WTC11 (cell line): ENCODE results near the gene ZBTB48. TPM values are rescaled to one million over a fixed set of nuclear protein-coding genes. Genes with fewer than 3 reads are reported as not detected.

Experiments used
- ATAC-seq: fragments of 200-7000 bp; cut with Tn5 transposase; 2 replicates; pipeline ENCODE4 v1.10.0; 2021; ENCODE audit warnings: mild to moderate bottlenecking, moderate library complexity
- CTCF ChIA-PET: fragments of 300-600 bp; sonication (Branson Sonifier 250); formaldehyde crosslinking; loops from one replicate; lab custom pipeline; 2021; ENCODE audit warnings: antibody characterized with exemption; lab: Charles Lee
- POLR2A ChIA-PET: fragments of 350-600 bp; sonication (Branson Sonifier 250); formaldehyde crosslinking; loops from one replicate; lab custom pipeline; 2021; ENCODE audit warnings: antibody characterized with exemption; lab: Charles Lee
- DNase-seq: peaks from one replicate; pipeline ENCODE4 v3.0.0; 2021; ENCODE audit warnings: low spot score
- H3K27ac Mint-ChIP-seq: 2 replicates; pipeline ENCODE4 v1.8.0; 2021; ENCODE audit warnings: mixed read lengths
- H3K27me3 Mint-ChIP-seq: 2 replicates; pipeline ENCODE4 v1.8.0; 2021; ENCODE audit warnings: low read depth, mild to moderate bottlenecking, moderate library complexity, mixed read lengths
- H3K36me3 Mint-ChIP-seq: 2 replicates; pipeline ENCODE4 v1.8.0; 2021; ENCODE audit warnings: mixed read lengths
- H3K4me1 Mint-ChIP-seq: 2 replicates; pipeline ENCODE4 v1.8.0; 2022; ENCODE audit warnings: mixed read lengths
- H3K4me3 Mint-ChIP-seq: 2 replicates; pipeline ENCODE4 v1.8.0; 2021; ENCODE audit warnings: mild to moderate bottlenecking, moderate library complexity, mixed read lengths
- H3K9me3 Mint-ChIP-seq: 2 replicates; pipeline ENCODE4 v1.8.0; 2021; ENCODE audit warnings: mixed read lengths
- AFF4 ChIP-seq: sonication (generic); formaldehyde crosslinking; IDR thresholded peaks from 2 replicates; pipeline ENCODE4 v1.8.1; 2023; ENCODE audit warnings: mild to moderate bottlenecking, missing genetic modification reagents, borderline replicate concordance
- CDX4 ChIP-seq: fragments of 250-450 bp; sonication (Bioruptor Pico); IDR thresholded peaks from 2 replicates; pipeline ENCODE4 v1.9.0; 2021; ENCODE audit warnings: moderate library complexity, mild to moderate bottlenecking, inconsistent platforms, borderline replicate concordance
- CREM ChIP-seq: sonication (generic); formaldehyde crosslinking; IDR thresholded peaks from 2 replicates; pipeline ENCODE4 v1.8.1; 2022; ENCODE audit warnings: mild to moderate bottlenecking, missing genetic modification reagents, moderate library complexity
- CTCF ChIP-seq: fragments of 200-600 bp; IDR thresholded peaks from 2 replicates; pipeline ENCODE4 v1.8.0; 2022; ENCODE audit warnings: antibody characterized with exemption
- FOXJ3 ChIP-seq: sonication (generic); formaldehyde crosslinking; IDR thresholded peaks from 2 replicates; pipeline ENCODE4 v1.9.0; 2021; ENCODE audit warnings: missing genetic modification reagents, mild to moderate bottlenecking, borderline replicate concordance
- GABPB1 ChIP-seq: sonication (generic); formaldehyde crosslinking; IDR thresholded peaks from 2 replicates; pipeline ENCODE4 v1.8.1; 2023; ENCODE audit warnings: mild to moderate bottlenecking, missing genetic modification reagents
- HMGA2 ChIP-seq: fragments of 250-450 bp; sonication (Bioruptor Pico); IDR thresholded peaks from 2 replicates; pipeline ENCODE4 v1.4.0; 2021; ENCODE audit warnings: mild to moderate bottlenecking, moderate library complexity
- JAZF1 ChIP-seq: fragments of 250-450 bp; sonication (Bioruptor Pico); IDR thresholded peaks from 2 replicates; pipeline ENCODE4 v1.9.0; 2021; ENCODE audit warnings: moderate library complexity, mild to moderate bottlenecking, inconsistent platforms
- NFYB ChIP-seq: sonication (generic); formaldehyde crosslinking; conservative IDR thresholded peaks from 2 replicates; pipeline ENCODE4 v1.8.0; 2022; ENCODE audit warnings: low read depth, missing genetic modification reagents
- OVOL2 ChIP-seq: fragments of 250-450 bp; sonication (Bioruptor Pico); IDR thresholded peaks from 2 replicates; pipeline ENCODE4 v1.9.0; 2021; ENCODE audit warnings: mild to moderate bottlenecking, borderline replicate concordance
- SMAD3 ChIP-seq: sonication (generic); formaldehyde crosslinking; IDR thresholded peaks from 2 replicates; pipeline ENCODE4 v1.8.0; 2022; ENCODE audit warnings: missing genetic modification reagents, mild to moderate bottlenecking, borderline replicate concordance
- SOX15 ChIP-seq: fragments of 250-450 bp; sonication (Bioruptor Pico); IDR thresholded peaks from 2 replicates; pipeline ENCODE4 v1.9.0; 2021; ENCODE audit warnings: mild to moderate bottlenecking
- TEAD4 ChIP-seq: sonication (generic); formaldehyde crosslinking; IDR thresholded peaks from 2 replicates; pipeline ENCODE4 v1.8.0; 2022; ENCODE audit warnings: mild to moderate bottlenecking, missing genetic modification reagents
- ZNF317 ChIP-seq: sonication (generic); formaldehyde crosslinking; IDR thresholded peaks from 2 replicates; pipeline ENCODE4 v1.8.1; 2023; ENCODE audit warnings: low read depth, mild to moderate bottlenecking, moderate library complexity, missing genetic modification reagents, borderline replicate concordance
- ZNF512 ChIP-seq: sonication (generic); formaldehyde crosslinking; IDR thresholded peaks from 2 replicates; pipeline ENCODE4 v1.8.1; 2022; ENCODE audit warnings: missing genetic modification reagents, borderline replicate concordance
- total RNA-seq: library from RNA; stranded (reverse); gene quantifications from 3 replicates; pipeline ENCODE4 v1.2.3, GENCODE V29; 2021
- TF ChIP-seq, protein P1 (sequence below): sonication (generic); formaldehyde crosslinking; IDR thresholded peaks from 2 replicates; pipeline ENCODE4 v1.8.1; 2023; ENCODE audit warnings: mild to moderate bottlenecking, missing genetic modification reagents, moderate library complexity
- TF ChIP-seq, protein P2 (sequence below): fragments of 250-450 bp; sonication (Bioruptor Pico); IDR thresholded peaks from 2 replicates; pipeline ENCODE4 v1.9.0; 2021; ENCODE audit warnings: mild to moderate bottlenecking, borderline replicate concordance
- TF ChIP-seq, protein P3 (sequence below): sonication (generic); formaldehyde crosslinking; IDR thresholded peaks from 2 replicates; pipeline ENCODE4 v1.8.1; 2023; ENCODE audit warnings: mild to moderate bottlenecking, moderate library complexity, missing genetic modification reagents

ZBTB48 gene
- total RNA-seq, 1 experiment from 2014 or later, result 29.1 TPM

DNA sequence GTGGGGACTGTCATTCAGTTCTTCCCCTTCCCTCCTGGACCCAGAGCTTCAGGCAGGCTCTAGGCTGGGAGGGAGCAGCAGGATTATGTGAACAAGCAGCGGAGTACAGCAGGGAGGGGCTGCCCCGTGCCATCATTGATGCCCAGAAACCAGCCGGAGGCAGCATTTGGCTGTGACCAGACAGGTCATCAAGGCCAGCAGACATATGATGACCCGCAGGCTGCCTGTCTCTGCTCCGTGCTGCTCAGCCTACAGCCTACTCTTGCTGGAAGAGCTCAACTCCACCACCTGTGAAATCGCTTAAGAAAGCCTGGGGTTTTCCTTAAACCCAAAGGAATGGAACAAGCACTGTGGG lies 18.0 kb downstream of the ZBTB48 start:
- ChIA-PET POLR2A (no interaction called here), CTCF (interaction anchor here (1.3 kb wide), 1 partner anchor 37 kb away, joined by 3 read pairs; no protein-coding TSS in a partner anchor)
- Mint-ChIP-seq H3K4me1 (peaks cover 12% of the 10 kb centered on the region), H3K9me3 (no peaks in the 10 kb centered on the region), H3K4me3 (no peak overlapping the region), H3K36me3 (peaks cover 26% of the 10 kb centered on the region), H3K27ac (no peak overlapping the region), H3K27me3 (no peaks in the 10 kb centered on the region; the same call in 1 of the 2 replicates)
- ATAC-seq (no peak), DNase-seq (no peak)
- TF ChIP-seq TEAD4 (CRISPR knock-in tag), result no peak
- no peak for TF ChIP-seq ZNF512 (CRISPR knock-in tag)
- TF ChIP-seq HMGA2 (CRISPR knock-in tag), result no peak
- TF ChIP-seq, protein P1, sequence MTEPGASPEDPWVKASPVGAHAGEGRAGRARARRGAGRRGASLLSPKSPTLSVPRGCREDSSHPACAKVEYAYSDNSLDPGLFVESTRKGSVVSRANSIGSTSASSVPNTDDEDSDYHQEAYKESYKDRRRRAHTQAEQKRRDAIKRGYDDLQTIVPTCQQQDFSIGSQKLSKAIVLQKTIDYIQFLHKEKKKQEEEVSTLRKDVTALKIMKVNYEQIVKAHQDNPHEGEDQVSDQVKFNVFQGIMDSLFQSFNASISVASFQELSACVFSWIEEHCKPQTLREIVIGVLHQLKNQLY (CRISPR knock-in tag), result no peak
- no peak for TF ChIP-seq CREM (CRISPR knock-in tag)
- TF ChIP-seq SOX15, result no peak
- TF ChIP-seq, protein P2, sequence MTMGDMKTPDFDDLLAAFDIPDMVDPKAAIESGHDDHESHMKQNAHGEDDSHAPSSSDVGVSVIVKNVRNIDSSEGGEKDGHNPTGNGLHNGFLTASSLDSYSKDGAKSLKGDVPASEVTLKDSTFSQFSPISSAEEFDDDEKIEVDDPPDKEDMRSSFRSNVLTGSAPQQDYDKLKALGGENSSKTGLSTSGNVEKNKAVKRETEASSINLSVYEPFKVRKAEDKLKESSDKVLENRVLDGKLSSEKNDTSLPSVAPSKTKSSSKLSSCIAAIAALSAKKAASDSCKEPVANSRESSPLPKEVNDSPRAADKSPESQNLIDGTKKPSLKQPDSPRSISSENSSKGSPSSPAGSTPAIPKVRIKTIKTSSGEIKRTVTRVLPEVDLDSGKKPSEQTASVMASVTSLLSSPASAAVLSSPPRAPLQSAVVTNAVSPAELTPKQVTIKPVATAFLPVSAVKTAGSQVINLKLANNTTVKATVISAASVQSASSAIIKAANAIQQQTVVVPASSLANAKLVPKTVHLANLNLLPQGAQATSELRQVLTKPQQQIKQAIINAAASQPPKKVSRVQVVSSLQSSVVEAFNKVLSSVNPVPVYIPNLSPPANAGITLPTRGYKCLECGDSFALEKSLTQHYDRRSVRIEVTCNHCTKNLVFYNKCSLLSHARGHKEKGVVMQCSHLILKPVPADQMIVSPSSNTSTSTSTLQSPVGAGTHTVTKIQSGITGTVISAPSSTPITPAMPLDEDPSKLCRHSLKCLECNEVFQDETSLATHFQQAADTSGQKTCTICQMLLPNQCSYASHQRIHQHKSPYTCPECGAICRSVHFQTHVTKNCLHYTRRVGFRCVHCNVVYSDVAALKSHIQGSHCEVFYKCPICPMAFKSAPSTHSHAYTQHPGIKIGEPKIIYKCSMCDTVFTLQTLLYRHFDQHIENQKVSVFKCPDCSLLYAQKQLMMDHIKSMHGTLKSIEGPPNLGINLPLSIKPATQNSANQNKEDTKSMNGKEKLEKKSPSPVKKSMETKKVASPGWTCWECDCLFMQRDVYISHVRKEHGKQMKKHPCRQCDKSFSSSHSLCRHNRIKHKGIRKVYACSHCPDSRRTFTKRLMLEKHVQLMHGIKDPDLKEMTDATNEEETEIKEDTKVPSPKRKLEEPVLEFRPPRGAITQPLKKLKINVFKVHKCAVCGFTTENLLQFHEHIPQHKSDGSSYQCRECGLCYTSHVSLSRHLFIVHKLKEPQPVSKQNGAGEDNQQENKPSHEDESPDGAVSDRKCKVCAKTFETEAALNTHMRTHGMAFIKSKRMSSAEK (CRISPR knock-in tag), result no peak
- TF ChIP-seq JAZF1 (CRISPR knock-in tag), result no peak
- TF ChIP-seq GABPB1 (CRISPR knock-in tag), result no peak
- TF ChIP-seq, protein P3, sequence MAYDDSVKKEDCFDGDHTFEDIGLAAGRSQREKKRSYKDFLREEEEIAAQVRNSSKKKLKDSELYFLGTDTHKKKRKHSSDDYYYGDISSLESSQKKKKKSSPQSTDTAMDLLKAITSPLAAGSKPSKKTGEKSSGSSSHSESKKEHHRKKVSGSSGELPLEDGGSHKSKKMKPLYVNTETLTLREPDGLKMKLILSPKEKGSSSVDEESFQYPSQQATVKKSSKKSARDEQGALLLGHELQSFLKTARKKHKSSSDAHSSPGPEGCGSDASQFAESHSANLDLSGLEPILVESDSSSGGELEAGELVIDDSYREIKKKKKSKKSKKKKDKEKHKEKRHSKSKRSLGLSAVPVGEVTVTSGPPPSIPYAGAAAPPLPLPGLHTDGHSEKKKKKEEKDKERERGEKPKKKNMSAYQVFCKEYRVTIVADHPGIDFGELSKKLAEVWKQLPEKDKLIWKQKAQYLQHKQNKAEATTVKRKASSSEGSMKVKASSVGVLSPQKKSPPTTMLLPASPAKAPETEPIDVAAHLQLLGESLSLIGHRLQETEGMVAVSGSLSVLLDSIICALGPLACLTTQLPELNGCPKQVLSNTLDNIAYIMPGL (CRISPR knock-in tag), result no peak
- TF ChIP-seq FOXJ3 (CRISPR knock-in tag), result no peak
- no peak for TF ChIP-seq OVOL2
- TF ChIP-seq NFYB (CRISPR knock-in tag), result no peak
- no peak for TF ChIP-seq CDX4 (CRISPR knock-in tag)
- TF ChIP-seq CTCF, result no peak
- no peak for TF ChIP-seq AFF4 (CRISPR knock-in tag)
- no peak for TF ChIP-seq SMAD3 (CRISPR knock-in tag)
- TF ChIP-seq ZNF317 (CRISPR knock-in tag), result no peak
